ENCODE measurements around the gene DEPDC5.

DNA sequence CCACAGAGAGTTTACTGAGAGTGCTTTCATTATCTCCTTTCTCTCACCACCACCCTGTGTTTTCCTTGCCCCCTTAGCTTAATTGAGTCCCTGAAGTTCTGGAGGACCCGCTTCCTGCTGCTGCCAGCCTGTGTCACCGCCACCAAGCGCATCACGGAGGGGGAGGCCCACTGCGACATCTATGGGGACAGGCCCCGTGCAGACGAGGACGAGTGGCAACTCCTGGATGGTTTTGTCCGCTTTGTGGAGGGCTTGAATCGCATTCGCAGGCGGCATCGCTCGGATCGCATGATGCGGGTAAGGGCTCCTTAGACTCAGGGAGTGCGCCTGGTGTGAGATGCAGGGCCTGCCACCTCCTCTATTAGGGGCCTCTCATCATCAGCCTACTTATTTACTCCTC is 91.1 kb downstream of the DEPDC5 start:
- TF ChIP-seq EZH2 (IDR thresholded peaks at IDR 0.05; ENCODE audit: borderline replicate concordance, low read depth, low read length, poor library complexity, severe bottlenecking) = no peak
- TF ChIP-seq, protein P1, sequence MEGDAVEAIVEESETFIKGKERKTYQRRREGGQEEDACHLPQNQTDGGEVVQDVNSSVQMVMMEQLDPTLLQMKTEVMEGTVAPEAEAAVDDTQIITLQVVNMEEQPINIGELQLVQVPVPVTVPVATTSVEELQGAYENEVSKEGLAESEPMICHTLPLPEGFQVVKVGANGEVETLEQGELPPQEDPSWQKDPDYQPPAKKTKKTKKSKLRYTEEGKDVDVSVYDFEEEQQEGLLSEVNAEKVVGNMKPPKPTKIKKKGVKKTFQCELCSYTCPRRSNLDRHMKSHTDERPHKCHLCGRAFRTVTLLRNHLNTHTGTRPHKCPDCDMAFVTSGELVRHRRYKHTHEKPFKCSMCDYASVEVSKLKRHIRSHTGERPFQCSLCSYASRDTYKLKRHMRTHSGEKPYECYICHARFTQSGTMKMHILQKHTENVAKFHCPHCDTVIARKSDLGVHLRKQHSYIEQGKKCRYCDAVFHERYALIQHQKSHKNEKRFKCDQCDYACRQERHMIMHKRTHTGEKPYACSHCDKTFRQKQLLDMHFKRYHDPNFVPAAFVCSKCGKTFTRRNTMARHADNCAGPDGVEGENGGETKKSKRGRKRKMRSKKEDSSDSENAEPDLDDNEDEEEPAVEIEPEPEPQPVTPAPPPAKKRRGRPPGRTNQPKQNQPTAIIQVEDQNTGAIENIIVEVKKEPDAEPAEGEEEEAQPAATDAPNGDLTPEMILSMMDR (conservative IDR thresholded peaks at IDR 0.05; ENCODE audit: low read depth, low read length) = no peak

All from A673 (cell line).